Measurements from ENCODE around the gene LTC4S. TPM values are rescaled to one million over a fixed set of nuclear protein-coding genes. Genes with fewer than 3 reads are reported as not detected.
A peak's percentile ranks its signal among the peaks of the same experiment; 100 is the strongest.
"Not testable (repeated sequence)": the region's sequence is repeated elsewhere in the genome, so short reads cannot be mapped to it uniquely, and the experiment has no call there.

The LTC4S gene
- total RNA-seq, 1 donor from 2014 or later = 0.39 TPM

DNA sequence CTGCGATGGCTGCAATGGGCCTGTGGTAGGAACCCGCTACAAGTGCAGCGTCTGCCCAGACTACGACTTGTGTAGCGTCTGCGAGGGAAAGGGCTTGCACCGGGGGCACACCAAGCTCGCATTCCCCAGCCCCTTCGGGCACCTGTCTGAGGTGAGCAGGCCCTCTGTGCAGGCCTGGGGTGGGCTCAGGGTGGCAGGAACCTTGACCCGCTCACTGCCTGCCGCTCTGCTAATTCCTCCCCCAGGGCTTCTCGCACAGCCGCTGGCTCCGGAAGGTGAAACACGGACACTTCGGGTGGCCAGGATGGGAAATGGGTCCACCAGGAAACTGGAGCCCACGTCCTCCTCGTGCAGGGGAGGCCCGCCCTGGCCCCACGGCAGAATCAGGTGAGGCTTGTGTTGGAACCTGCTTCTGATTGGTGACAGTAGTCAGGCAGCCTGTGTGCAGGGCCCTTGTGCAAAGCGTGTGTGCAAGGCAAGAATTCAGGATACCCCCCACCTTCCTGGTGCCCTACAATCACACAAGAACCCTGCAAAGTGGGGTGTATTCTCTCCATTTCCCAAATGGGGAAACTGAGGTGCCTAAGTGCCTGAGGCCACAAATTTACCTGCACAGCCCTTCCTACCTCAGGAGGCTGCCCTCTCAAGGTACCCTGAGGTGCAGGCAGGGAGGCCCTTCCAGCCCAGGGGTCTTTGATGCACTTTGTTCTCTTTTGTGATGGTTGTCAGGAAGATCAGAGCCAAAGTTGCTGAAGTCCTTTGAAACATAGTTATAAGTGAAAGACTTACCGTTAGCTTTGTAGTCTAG is 30.4 kb downstream of the LTC4S start:
- DNase-seq (ENCODE audit: low read depth in 2 of 2) = no peak

GRCh38 chr5:179824745-179825112 is 30.9 kb downstream of the LTC4S start:
- no peak for DNase-seq (ENCODE audit: low read depth in 2 of 2)

- DNase-seq (ENCODE audit: low read depth in 2 of 2) = no peak
Measured at GRCh38 chr5:179825655-179826182, 31.9 kb downstream of the LTC4S start.

- no peak for DNase-seq (ENCODE audit: low read depth in 2 of 2)
Measured at GRCh38 chr5:179827680-179828079, 33.9 kb downstream of the LTC4S start.

DNA sequence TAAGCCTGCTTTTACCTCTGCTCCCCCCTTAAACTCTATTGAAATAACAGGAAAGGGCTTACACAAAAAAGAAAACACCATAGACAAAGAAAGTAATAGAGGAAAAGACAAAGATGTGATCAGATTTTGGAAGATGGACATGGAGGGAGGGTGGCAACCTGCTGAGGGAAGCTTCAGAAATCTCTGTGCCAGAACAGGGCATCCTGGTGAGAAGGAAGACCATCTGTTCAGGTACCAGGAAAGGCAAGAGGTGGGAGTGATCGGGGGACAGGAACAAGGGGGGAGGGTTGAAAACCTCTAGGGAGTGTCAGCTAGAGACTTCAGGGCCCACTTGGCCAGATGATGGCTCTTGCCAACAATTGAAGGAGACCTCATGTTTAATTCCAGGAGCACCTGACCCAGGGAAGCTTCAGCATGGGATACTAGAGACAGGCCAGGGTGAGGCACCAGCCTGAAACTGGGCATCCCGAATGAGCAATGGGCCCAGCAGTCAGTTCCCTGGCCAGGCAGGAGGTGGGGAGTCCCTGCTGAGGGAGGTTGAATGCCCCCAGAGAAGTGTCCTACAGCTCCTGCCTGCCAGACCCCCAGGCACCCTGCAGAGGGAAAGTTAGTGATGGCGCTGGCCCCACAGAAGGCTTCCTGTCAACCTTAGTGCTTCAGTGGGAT is 35.1 kb downstream of the LTC4S start:
- no peak for DNase-seq (ENCODE audit: low read depth in 2 of 2)

- DNase-seq (ENCODE audit: low read depth in 2 of 2) = peak in 1 of 2 donors; percentile 11
Measured at GRCh38 chr5:179829732-179830435, 36.1 kb downstream of the LTC4S start.

DNA sequence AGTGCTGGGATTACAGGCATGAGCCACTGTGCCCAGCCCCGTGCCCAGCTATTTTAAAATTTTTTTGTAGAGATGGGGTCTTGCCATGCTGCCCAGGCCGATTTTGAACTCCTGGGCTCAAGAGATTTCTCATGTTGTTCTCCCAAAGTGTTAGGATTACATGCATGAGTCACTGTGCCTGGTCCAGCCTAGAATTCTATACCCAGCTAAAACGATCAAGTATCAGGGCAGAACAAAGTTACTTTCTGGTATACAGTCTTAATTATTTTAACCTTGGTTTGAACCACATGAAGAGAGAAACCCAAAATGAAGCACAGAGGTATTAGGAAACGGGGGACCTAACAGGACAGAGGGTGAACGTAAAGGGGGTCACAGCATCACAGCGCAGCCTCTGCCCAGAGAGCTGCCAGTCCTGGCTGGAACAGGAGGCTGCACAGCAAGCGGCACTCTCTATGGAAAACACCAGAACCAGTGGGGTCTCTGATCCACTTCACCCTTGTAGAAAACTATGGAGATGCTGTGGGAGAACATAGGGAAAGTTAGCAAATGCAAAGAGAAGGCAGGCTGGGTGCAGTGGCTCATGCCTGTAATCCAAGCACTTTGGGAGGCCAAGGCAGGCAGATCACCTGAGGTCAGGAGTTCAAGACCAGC is 37.2 kb downstream of the LTC4S start:
- no peak for DNase-seq (ENCODE audit: low read depth in 2 of 2)

DNA sequence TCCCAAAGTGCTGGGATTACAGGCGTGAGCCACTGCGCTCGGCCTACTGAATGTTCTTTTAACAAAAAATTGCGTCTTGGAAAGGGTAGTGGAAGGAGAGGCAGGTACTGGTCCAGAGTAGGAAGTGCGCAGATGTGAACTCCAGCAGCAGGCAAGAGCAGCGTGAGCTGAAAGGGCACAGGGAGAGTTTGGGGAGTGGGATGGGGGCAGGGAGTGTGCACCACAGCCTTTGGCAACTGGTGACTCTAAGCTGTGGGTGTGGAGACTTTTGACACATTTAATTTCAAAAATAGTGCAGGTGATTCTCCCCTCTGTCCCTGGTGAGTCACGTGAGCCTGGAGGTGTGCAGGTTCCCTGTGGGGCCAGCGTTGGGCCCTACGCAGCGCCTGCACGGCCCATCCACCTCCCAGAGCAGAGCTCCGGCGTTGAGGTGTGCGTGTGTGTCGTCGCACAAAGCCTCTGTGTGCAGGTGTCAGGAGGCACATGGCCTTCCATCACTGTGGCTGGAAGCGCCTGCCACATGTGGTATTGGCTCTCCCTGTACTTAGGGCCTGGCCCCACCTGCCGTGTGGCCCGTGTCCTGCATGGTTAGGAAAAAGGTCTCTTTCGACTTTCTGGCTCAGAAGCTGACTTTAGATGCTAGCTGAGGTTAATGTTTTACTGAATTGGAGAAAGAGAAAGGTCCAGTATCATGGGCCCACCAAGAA is 38.4 kb downstream of the LTC4S start:
- peak in 1 of 2 donors; percentile 8 for DNase-seq (ENCODE audit: low read depth in 2 of 2)

DNA sequence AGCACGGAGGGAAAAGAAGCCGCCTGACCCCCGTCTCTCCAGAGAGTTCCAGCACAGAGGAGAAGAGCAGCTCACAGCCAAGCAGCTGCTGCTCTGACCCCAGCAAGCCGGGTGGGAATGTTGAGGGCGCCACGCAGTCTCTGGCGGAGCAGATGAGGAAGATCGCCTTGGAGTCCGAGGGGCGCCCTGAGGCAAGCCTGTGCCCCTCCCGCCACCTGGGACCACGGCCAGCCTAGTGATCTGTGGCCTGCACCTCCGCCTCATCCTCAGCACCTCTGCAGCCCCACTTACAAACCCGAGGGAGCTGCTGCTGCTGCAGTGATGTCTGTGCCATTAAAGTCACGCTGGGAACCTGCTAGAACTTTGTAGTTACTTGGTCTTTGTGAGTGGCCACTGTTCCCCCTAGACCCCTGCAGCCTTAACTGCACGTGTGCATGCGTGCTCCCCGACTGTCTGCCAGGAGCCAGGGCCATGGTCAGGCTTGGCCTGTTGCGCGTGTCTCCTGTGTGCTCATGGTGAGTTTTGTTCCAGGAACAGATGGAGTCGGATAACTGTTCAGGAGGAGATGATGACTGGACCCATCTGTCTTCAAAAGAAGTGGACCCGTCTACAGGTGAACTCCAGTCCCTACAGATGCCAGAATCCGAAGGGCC is 39.4 kb downstream of the LTC4S start:
- DNase-seq (ENCODE audit: low read depth in 2 of 2) = peak in 1 of 2 donors; percentile 11

GRCh38 chr5:179833709-179834070 is 39.9 kb downstream of the LTC4S start:
- DNase-seq (ENCODE audit: low read depth in 2 of 2) = no peak

DNA sequence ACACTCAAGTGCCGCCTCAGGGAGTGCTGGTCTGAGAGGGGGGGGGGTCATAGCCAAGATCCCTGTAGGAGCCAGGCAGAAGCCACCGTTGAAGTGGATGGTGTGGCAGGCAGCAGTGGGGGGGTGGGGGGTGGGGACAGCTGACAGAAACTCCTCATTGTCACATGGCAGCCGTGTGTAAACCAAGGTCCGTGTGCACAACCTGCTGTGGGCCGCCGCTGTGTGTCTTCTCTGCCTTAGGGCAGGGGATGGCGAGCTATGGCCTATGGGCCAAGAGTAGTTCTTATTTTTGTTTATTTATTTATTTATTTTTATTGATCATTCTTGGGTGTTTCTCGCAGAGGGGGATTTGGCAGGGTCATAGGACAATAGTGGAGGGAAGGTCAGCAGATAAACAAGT is 40.3 kb downstream of the LTC4S start:
- no peak for DNase-seq (ENCODE audit: low read depth in 2 of 2)

GRCh38 chr5:179834871-179835270 is 41.1 kb downstream of the LTC4S start:
- DNase-seq (ENCODE audit: low read depth in 2 of 2) = not testable (repeated sequence)

- DNase-seq (ENCODE audit: low read depth in 2 of 2) = peak in 1 of 2 donors; percentile 28
Measured at GRCh38 chr5:179836225-179837019, 42.6 kb downstream of the LTC4S start.

GRCh38 chr5:179837076-179838011 is 43.6 kb downstream of the LTC4S start:
- DNase-seq (ENCODE audit: low read depth in 2 of 2) = peak in 1 of 2 donors; percentile 16

DNA sequence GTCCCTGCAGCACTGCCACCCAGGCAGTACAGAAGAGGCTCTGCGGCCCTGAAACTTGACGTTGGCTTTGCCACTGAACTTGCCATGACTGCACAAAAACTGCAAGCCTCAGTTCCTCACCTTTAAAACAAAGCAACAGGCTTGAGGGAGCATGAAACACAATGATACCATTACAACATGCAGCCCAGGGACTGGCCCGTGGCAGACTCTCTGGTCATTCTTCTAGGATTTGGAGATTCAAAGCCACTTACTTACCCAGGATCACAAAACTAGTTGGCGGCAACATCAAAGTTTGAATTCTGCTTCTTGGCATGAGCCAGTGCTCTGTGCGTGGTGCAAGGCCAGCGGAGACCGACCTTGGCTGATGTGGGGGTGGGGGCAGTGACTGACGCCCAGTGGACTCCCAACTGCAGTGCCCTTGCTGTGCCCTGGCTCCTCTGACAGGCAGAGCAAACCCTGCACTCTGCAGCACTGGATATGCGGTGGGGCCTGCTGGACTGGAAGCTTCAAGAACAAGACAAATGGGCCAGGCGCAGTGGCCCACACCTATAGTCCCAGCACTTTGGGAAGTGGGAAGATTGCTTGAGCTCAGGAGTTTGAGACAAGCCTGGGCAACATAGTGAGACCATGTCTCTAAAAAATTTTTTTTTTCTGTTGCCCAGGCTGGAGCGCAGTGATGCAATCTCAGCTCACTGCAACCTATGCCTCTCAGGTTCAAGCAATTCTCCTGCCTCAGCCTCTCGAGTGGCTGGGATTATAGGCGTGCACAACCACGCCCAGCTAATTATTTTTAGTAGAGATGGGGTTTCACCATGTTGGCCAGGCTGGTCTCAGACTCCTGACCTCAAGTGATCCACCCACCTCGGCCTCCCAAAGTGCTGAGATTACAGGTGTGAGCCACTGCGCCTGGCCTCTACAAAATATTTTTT is 45.8 kb downstream of the LTC4S start:
- DNase-seq (ENCODE audit: low read depth in 2 of 2) = peak in 1 of 2 donors; percentile 57

GRCh38 chr5:179840321-179840720 is 46.5 kb downstream of the LTC4S start:
- DNase-seq (ENCODE audit: low read depth in 2 of 2) = peak in 1 of 2 donors; percentile 23

DNA sequence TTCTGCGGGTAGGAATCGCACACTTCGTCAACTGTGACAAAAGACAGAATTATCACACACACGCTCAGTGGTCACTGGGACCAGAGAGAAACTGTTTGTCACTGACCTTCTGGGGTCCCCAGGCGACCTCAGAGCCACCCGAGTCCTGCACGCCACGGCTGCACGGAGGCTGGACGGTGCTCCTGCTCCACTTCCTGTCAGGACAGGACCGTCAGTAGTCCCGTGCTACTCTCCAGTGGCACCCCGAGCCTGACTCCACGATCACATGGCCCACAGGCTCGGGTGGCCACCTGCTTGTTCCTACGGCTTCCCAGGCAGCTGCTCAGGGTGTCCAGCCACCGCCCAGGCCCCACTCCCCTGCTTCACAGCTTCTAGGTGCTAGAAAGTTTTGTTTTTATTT is 47.0 kb downstream of the LTC4S start:
- DNase-seq (ENCODE audit: low read depth in 2 of 2) = peak in 1 of 2 donors; percentile 43

Measured in dermis microvascular lymphatic vessel endothelial cell (primary cell).